Glutamatergic neuron (in vitro differentiated cells): ENCODE measurements around the gene USP5. TPM values are rescaled to one million over a fixed set of nuclear protein-coding genes. Genes with fewer than 3 reads are reported as not detected.

Experiments used
- DNase-seq: peaks from one replicate; pipeline ENCODE4 v3.0.0; 2022
- H3K27ac Mint-ChIP-seq: one replicate; pipeline ENCODE4 v1.8.0; 2020; ENCODE audit warnings: mild to moderate bottlenecking, mixed read lengths, inconsistent platforms; ENCODE audit not compliant: unreplicated experiment
- H3K27me3 Mint-ChIP-seq: one replicate; pipeline ENCODE4 v1.8.0; 2020; ENCODE audit warnings: mild to moderate bottlenecking, moderate library complexity, mixed read lengths, inconsistent platforms; ENCODE audit not compliant: unreplicated experiment
- H3K36me3 Mint-ChIP-seq: one replicate; pipeline ENCODE4 v1.8.0; 2020; ENCODE audit warnings: mild to moderate bottlenecking, mixed read lengths, inconsistent platforms; ENCODE audit not compliant: unreplicated experiment
- H3K4me1 Mint-ChIP-seq: one replicate; pipeline ENCODE4 v1.8.0; 2020; ENCODE audit warnings: mild to moderate bottlenecking, low read depth, mixed read lengths, inconsistent platforms; ENCODE audit not compliant: unreplicated experiment
- H3K4me3 Mint-ChIP-seq: one replicate; pipeline ENCODE4 v1.8.0; 2020; ENCODE audit warnings: mild to moderate bottlenecking, mixed read lengths, inconsistent platforms; ENCODE audit not compliant: unreplicated experiment
- H3K9me3 Mint-ChIP-seq: one replicate; pipeline ENCODE4 v1.8.0; 2020; ENCODE audit warnings: mild to moderate bottlenecking, moderate library complexity, mixed read lengths, inconsistent platforms; ENCODE audit not compliant: unreplicated experiment
- CTCF ChIP-seq: fragments of 200-600 bp; sonication (generic); IDR thresholded peaks from one replicate; pipeline ENCODE4 v1.5.0; 2021; ENCODE audit not compliant: partially characterized antibody, unreplicated experiment
- total RNA-seq: library from RNA; stranded (reverse); fragmentation: NEBNext Ultra II Directional; extraction: Animal tissue kit (Norgen Biotek cat#: 25700); gene quantifications from one replicate; pipeline ENCODE4 v1.2.1, GENCODE V29; 2021; ENCODE audit not compliant: unreplicated experiment

The USP5 gene
- total RNA-seq, 1 donor from 2014 or later = 141 TPM

- Mint-ChIP-seq H3K4me1 (peaks cover 23% of the 10 kb centered on the region), H3K27ac (peak within 1 kb of the TSS; percentile 96), H3K36me3 (peaks cover 10% of the 10 kb centered on the region), H3K4me3 (peak within 1 kb of the TSS; percentile 79), H3K9me3 (peaks cover 7% of the 10 kb centered on the region), H3K27me3 (peaks cover 16% of the 10 kb centered on the region)
- DNase-seq = peak; percentile 43
- TF ChIP-seq CTCF = no peak
These were observed 11.0 kb upstream of the USP5 start, which contains the start of gene GNB3 for GRCh38 chr12:6840761-6841515. Gene GNB3 (plus strand): TSS chr12:6840925. CDS start chr12:6841288, 363 bp downstream.

DNA sequence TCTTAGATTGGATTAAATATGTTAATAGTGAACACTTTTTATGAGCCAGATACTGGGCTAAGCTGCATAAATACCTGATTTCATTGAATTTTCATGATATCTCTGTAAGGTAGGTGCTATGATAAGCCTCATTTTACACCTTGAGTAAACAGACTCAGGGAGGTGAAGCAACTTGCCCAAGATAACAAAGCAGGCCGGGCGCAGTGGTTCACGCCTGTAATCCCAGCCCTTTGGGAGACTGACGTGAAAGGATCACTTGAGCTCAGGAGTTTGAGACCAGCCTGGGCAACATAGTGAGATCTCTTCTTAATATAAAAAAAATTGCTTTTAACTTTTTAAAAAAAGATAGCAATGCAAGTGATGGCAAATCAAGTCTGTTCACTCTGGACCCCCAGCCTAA is 9.9 kb upstream of the USP5 start:
- H3K27me3 Mint-ChIP-seq = peaks cover 14% of the 10 kb centered on the region
- no peak for DNase-seq
- H3K27ac Mint-ChIP-seq = peak overlapping the region; percentile 48
- peaks cover 5% of the 10 kb centered on the region for H3K36me3 Mint-ChIP-seq
- peaks cover 23% of the 10 kb centered on the region for H3K4me1 Mint-ChIP-seq
- TF ChIP-seq CTCF = no peak
- H3K4me3 Mint-ChIP-seq = peak overlapping the region; percentile 52
- H3K9me3 Mint-ChIP-seq = peaks cover 5% of the 10 kb centered on the region

DNA sequence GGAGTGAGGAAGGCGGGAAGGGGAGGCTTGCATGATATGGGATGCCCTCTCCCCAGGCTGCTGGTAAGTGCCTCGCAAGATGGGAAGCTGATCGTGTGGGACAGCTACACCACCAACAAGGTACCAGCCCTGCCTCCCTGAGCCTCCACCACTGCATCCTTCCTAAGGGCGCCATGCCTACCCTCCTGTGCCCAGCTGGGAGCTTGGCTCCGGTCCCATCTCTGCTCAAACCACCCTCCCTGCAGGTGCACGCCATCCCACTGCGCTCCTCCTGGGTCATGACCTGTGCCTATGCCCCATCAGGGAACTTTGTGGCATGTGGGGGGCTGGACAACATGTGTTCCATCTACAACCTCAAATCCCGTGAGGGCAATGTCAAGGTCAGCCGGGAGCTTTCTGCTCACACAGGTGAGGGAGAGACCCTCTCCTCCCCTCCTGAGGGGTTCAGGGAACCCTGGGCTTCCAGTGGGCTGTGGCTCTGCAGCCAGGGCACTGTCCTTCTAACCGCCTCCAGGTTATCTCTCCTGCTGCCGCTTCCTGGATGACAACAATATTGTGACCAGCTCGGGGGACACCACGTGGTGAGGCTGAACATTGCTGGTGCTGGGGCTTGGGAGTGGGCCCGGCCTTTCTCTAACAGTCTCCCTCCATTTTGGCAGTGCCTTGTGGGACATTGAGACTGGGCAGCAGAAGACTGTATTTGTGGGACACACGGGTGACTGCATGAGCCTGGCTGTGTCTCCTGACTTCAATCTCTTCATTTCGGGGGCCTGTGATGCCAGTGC is 8.6 kb upstream of the USP5 start:
- Mint-ChIP-seq H3K4me3 (no peak overlapping the region), H3K9me3 (peaks cover 8% of the 10 kb centered on the region), H3K27ac (peak overlapping the region; percentile 28), H3K4me1 (peaks cover 19% of the 10 kb centered on the region), H3K36me3 (peaks cover 2% of the 10 kb centered on the region), H3K27me3 (peaks cover 15% of the 10 kb centered on the region)
- no peak for TF ChIP-seq CTCF
- DNase-seq = no peak

GRCh38 chr12:6845395-6845794 is 6.6 kb upstream of the USP5 start:
- DNase-seq = no peak
- TF ChIP-seq CTCF = no peak
- Mint-ChIP-seq H3K27ac (no peak overlapping the region), H3K36me3 (no peaks in the 10 kb centered on the region), H3K27me3 (peaks cover 11% of the 10 kb centered on the region), H3K4me1 (peaks cover 8% of the 10 kb centered on the region), H3K4me3 (no peak overlapping the region), H3K9me3 (peaks cover 6% of the 10 kb centered on the region)
